HG02884 (cell line): ENCODE results near the gene ARFGEF2.
"Not testable (repeated sequence)": the region's sequence is repeated elsewhere in the genome, so short reads cannot be mapped to it uniquely, and the experiment has no call there.

Experiments
- ATAC-seq: cut with Tn5 transposase; IDR thresholded peaks from one replicate; pipeline ENCODE4 v1.9.1; 2021; ENCODE audit warnings: mild to moderate bottlenecking, moderate library complexity; ENCODE audit not compliant: unreplicated experiment

Gene ARFGEF2

GRCh38 chr20:48921168-48921882, at the start of gene ARFGEF2:
Gene ARFGEF2, plus strand, starts transcription at chr20:48921711. Its CDS starts 179 bp downstream, at chr20:48921890.
- ATAC-seq = peak; percentile 65

GRCh38 chr20:48875233-48875913, 46.1 kb upstream of the ARFGEF2 start:
- no peak for ATAC-seq

GRCh38 chr20:48875914-48876240, 45.6 kb upstream of the ARFGEF2 start:
- no peak for ATAC-seq

GRCh38 chr20:48877304-48877703, 44.2 kb upstream of the ARFGEF2 start:
- ATAC-seq = no peak

GRCh38 chr20:48878534-48879248, 42.8 kb upstream of the ARFGEF2 start:
- ATAC-seq = no peak

- ATAC-seq = no peak
These were observed 41.8 kb upstream of the ARFGEF2 start for GRCh38 chr20:48879612-48880245.

- ATAC-seq = no peak
These were observed 41.2 kb upstream of the ARFGEF2 start for GRCh38 chr20:48880331-48880730.

- ATAC-seq = no peak
These were observed 40.4 kb upstream of the ARFGEF2 start for GRCh38 chr20:48880981-48881657.

GRCh38 chr20:48885237-48885636, 36.3 kb upstream of the ARFGEF2 start:
- no peak for ATAC-seq

- ATAC-seq = no peak
These were observed 35.3 kb upstream of the ARFGEF2 start for GRCh38 chr20:48886194-48886593.

- no peak for ATAC-seq
These were observed 34.7 kb upstream of the ARFGEF2 start for GRCh38 chr20:48886811-48887210.

- ATAC-seq = not testable (repeated sequence)
These were observed 33.0 kb upstream of the ARFGEF2 start for GRCh38 chr20:48888517-48888916.

- ATAC-seq = no peak
These were observed 32.2 kb upstream of the ARFGEF2 start for GRCh38 chr20:48889140-48889790.

- ATAC-seq = no peak
These were observed 30.1 kb upstream of the ARFGEF2 start for GRCh38 chr20:48891235-48892048.

GRCh38 chr20:48892049-48892470, 29.5 kb upstream of the ARFGEF2 start:
- ATAC-seq = no peak

- no peak for ATAC-seq
These were observed 28.6 kb upstream of the ARFGEF2 start for GRCh38 chr20:48892891-48893290.

- ATAC-seq = no peak
These were observed 28.1 kb upstream of the ARFGEF2 start for GRCh38 chr20:48893374-48893773.

- ATAC-seq = no peak
These were observed 24.1 kb upstream of the ARFGEF2 start for GRCh38 chr20:48897305-48898010.

- ATAC-seq = no peak
These were observed 23.3 kb upstream of the ARFGEF2 start for GRCh38 chr20:48898210-48898609.
